KMS-11 (cell line): ENCODE measurements around the gene RTN4R.

Experiments
- H2AFZ ChIP-seq: fragments of 200-600 bp; sonication (generic); 2 replicates; pipeline ENCODE4 v1.6.1; 2016; ENCODE audit warnings: antibody characterized with exemption, mixed run types, low read depth
- H3K27ac ChIP-seq: fragments of 200-600 bp; sonication (generic); 2 replicates; pipeline ENCODE4 v1.6.1; 2016; ENCODE audit warnings: mild to moderate bottlenecking, mixed run types
- H3K27me3 ChIP-seq: fragments of 200-600 bp; sonication (generic); 2 replicates; pipeline ENCODE4 v1.6.1; 2017; ENCODE audit warnings: mild to moderate bottlenecking, low read depth, mixed run types, moderate library complexity; ENCODE audit not compliant: insufficient read depth
- H3K36me3 ChIP-seq: fragments of 200-600 bp; sonication (generic); 2 replicates; pipeline ENCODE4 v1.6.1; 2017; ENCODE audit warnings: mild to moderate bottlenecking, mixed run types; ENCODE audit not compliant: insufficient read depth
- H3K4me1 ChIP-seq: fragments of 200-600 bp; sonication (generic); 2 replicates; pipeline ENCODE4 v1.6.1; 2016; ENCODE audit warnings: mild to moderate bottlenecking, low read depth, mixed run types; ENCODE audit not compliant: poor library complexity, severe bottlenecking
- H3K4me2 ChIP-seq: fragments of 200-600 bp; sonication (generic); 2 replicates; pipeline ENCODE4 v1.7.0; 2016; ENCODE audit warnings: mild to moderate bottlenecking, mixed run types
- H3K4me3 ChIP-seq: fragments of 200-600 bp; sonication (generic); IDR thresholded peaks from 2 replicates; pipeline ENCODE4 v1.6.1; 2017; ENCODE audit warnings: low read depth, low read length, mixed read lengths; ENCODE audit not compliant: insufficient read depth
- H3K79me2 ChIP-seq: fragments of 200-600 bp; sonication (generic); 2 replicates; pipeline ENCODE4 v1.6.1; 2016; ENCODE audit warnings: low read depth, mixed run types; ENCODE audit not compliant: insufficient read depth
- H3K9ac ChIP-seq: fragments of 200-600 bp; sonication (generic); 2 replicates; pipeline ENCODE4 v1.6.1; 2016; ENCODE audit warnings: mild to moderate bottlenecking, mixed run types
- H4K20me1 ChIP-seq: fragments of 200-600 bp; sonication (generic); 2 replicates; pipeline ENCODE4 v1.6.1; 2016; ENCODE audit warnings: mild to moderate bottlenecking, mixed run types; ENCODE audit not compliant: insufficient read depth
- CTCF ChIP-seq: fragments of 200-600 bp; sonication (generic); conservative IDR thresholded peaks from 2 replicates; pipeline ENCODE4 v1.6.1; 2017; ENCODE audit warnings: low read depth, mild to moderate bottlenecking, antibody characterized with exemption, low read length, moderate library complexity, mixed read lengths

Gene RTN4R

GRCh38 chr22:20244250-20244648, 23.9 kb downstream of the RTN4R start:
- Histone ChIP-seq H4K20me1 (no peaks in the 10 kb centered on the region), H3K4me1 (no peaks in the 10 kb centered on the region), H3K27ac (no peak overlapping the region), H3K79me2 (no peaks in the 10 kb centered on the region), H3K27me3 (peaks cover 39% of the 10 kb centered on the region), H3K9ac (no peak overlapping the region), H3K36me3 (no peaks in the 10 kb centered on the region), H3K4me2 (no peak overlapping the region), H3K4me3 (no peak overlapping the region), H2AFZ (no peak overlapping the region)
- no peak for TF ChIP-seq CTCF

GRCh38 chr22:20243537-20244249, 24.4 kb downstream of the RTN4R start:
- Histone ChIP-seq H3K27me3 (peaks cover 42% of the 10 kb centered on the region), H4K20me1 (no peaks in the 10 kb centered on the region), H3K27ac (no peak overlapping the region), H3K4me3 (no peak overlapping the region), H3K79me2 (no peaks in the 10 kb centered on the region), H2AFZ (no peak overlapping the region; the same call in 1 of the 2 replicates), H3K36me3 (no peaks in the 10 kb centered on the region), H3K4me1 (no peaks in the 10 kb centered on the region), H3K9ac (no peak overlapping the region), H3K4me2 (no peak overlapping the region)
- no peak for TF ChIP-seq CTCF

- H3K27me3 ChIP-seq: peaks cover 40% of the 10 kb centered on the region
- H3K4me3 ChIP-seq: no peak overlapping the region
- no peaks in the 10 kb centered on the region for H4K20me1 ChIP-seq
- TF ChIP-seq CTCF: no peak
- H3K36me3 ChIP-seq: no peaks in the 10 kb centered on the region
- H3K79me2 ChIP-seq: no peaks in the 10 kb centered on the region
- H3K27ac ChIP-seq: no peak overlapping the region
- no peak overlapping the region; the same call in 1 of the 2 replicates for H2AFZ ChIP-seq
- H3K9ac ChIP-seq: no peak overlapping the region
- H3K4me2 ChIP-seq: no peak overlapping the region
- no peaks in the 10 kb centered on the region for H3K4me1 ChIP-seq
Observed at GRCh38 chr22:20243176-20243536, 25.0 kb downstream of the RTN4R start.

- no peak overlapping the region for H2AFZ ChIP-seq
- TF ChIP-seq CTCF: no peak
- H3K27me3 ChIP-seq: peaks cover 38% of the 10 kb centered on the region
- H3K9ac ChIP-seq: no peak overlapping the region
- H3K36me3 ChIP-seq: no peaks in the 10 kb centered on the region
- H4K20me1 ChIP-seq: no peaks in the 10 kb centered on the region
- H3K4me2 ChIP-seq: no peak overlapping the region
- no peak overlapping the region for H3K27ac ChIP-seq
- no peak overlapping the region for H3K4me3 ChIP-seq
- no peaks in the 10 kb centered on the region for H3K4me1 ChIP-seq
- no peaks in the 10 kb centered on the region for H3K79me2 ChIP-seq
Observed at GRCh38 chr22:20242393-20243175, 25.5 kb downstream of the RTN4R start.
